Measurements from ENCODE around the gene PALS1.

GRCh38 chr14:67270145-67270753 lies 29.0 kb downstream of the PALS1 start:
- no peak for TF ChIP-seq CTCF (IDR thresholded peaks at IDR 0.05)
- no peak for TF ChIP-seq POLR2A (IDR thresholded peaks at IDR 0.05)

All from right lobe of liver (tissue), 4 donors.